Stimulated activated CD8-positive, alpha-beta memory T cell treated with anti-CD3 and anti-CD28 coated beads, Interleukin-15, amount 100 ng/mL, for 48 hours (primary cell): ENCODE measurements around the gene PATJ.

Experiments used
- DNase-seq, 2 donors: peaks; one replicate each; pipeline ENCODE4 v3.0.0-alpha.2; 2020; ENCODE audit warnings: low read depth in 2 of 2

The PATJ gene

GRCh38 chr1:62052946-62053345 is 310.7 kb downstream of the PATJ start:
- DNase-seq: no peak

GRCh38 chr1:62054188-62054587 is 311.9 kb downstream of the PATJ start:
- DNase-seq: no peak

- DNase-seq: no peak
These were observed 314.9 kb downstream of the PATJ start for GRCh38 chr1:62057230-62057629.

- no peak for DNase-seq
These were observed 315.5 kb downstream of the PATJ start for GRCh38 chr1:62057641-62058290.

- DNase-seq: no peak
These were observed 316.7 kb downstream of the PATJ start for GRCh38 chr1:62058956-62059355.

GRCh38 chr1:62062087-62062486 is 319.8 kb downstream of the PATJ start:
- no peak for DNase-seq

- DNase-seq: no peak
These were observed 322.6 kb downstream of the PATJ start for GRCh38 chr1:62064829-62065407.

- no peak for DNase-seq
These were observed 324.4 kb downstream of the PATJ start for GRCh38 chr1:62066713-62067112.

- no peak for DNase-seq
These were observed 326.1 kb downstream of the PATJ start for GRCh38 chr1:62068416-62068843.

GRCh38 chr1:62068978-62069377 is 326.7 kb downstream of the PATJ start:
- no peak for DNase-seq

- no peak for DNase-seq
These were observed 328.2 kb downstream of the PATJ start for GRCh38 chr1:62070384-62071011.

GRCh38 chr1:62071695-62072094 is 329.4 kb downstream of the PATJ start:
- no peak for DNase-seq

- no peak for DNase-seq
These were observed 334.0 kb downstream of the PATJ start for GRCh38 chr1:62076286-62076685.

- DNase-seq: no peak
These were observed 335.5 kb downstream of the PATJ start for GRCh38 chr1:62077821-62078220.

GRCh38 chr1:62082456-62083363 is 340.4 kb downstream of the PATJ start:
- peak in 1 of 2 donors; percentile 3 for DNase-seq

- DNase-seq: no peak
These were observed 342.1 kb downstream of the PATJ start for GRCh38 chr1:62084310-62084890.

GRCh38 chr1:62088439-62088838 is 346.2 kb downstream of the PATJ start:
- DNase-seq: no peak

GRCh38 chr1:62089570-62089969 is 347.3 kb downstream of the PATJ start:
- no peak for DNase-seq

- DNase-seq: no peak
These were observed 347.7 kb downstream of the PATJ start for GRCh38 chr1:62090016-62090415.

GRCh38 chr1:62092110-62092509 is 349.8 kb downstream of the PATJ start:
- DNase-seq: no peak

GRCh38 chr1:62093261-62093660 is 351.0 kb downstream of the PATJ start:
- DNase-seq: no peak

GRCh38 chr1:62097464-62097863 is 355.2 kb downstream of the PATJ start:
- no peak for DNase-seq
